C4-2B (cell line): ENCODE measurements around the gene ZBTB49.

ENCODE experiments used
- CTCF ChIP-seq: fragments of 450-650 bp; conservative IDR thresholded peaks from 2 replicates; pipeline ENCODE4 v1.5.1; 2017; ENCODE audit warnings: mild to moderate bottlenecking
- ZFX ChIP-seq: fragments of 450-650 bp; IDR thresholded peaks from 2 replicates; pipeline ENCODE4 v1.6.1; 2017

GRCh38 chr4:4334798-4335520, 44.9 kb downstream of the ZBTB49 start:
- TF ChIP-seq CTCF (peak; percentile 80), ZFX (no peak)
